GM13976 (cell line): ENCODE measurements around the gene SIK3.

Experiments
- DNase-seq: peaks from one replicate; pipeline ENCODE4 v3.0.0; 2012; ENCODE audit warnings: low spot score
- CTCF ChIP-seq: IDR thresholded peaks from 2 replicates; pipeline ENCODE4 v1.5.1; 2012; ENCODE audit warnings: borderline replicate concordance, mild to moderate bottlenecking; ENCODE audit not compliant: insufficient read depth; ENCODE audit errors: extremely low read depth, missing control alignments, control extremely low read depth
- in situ Hi-C: fragments of 300-500 bp; cut with MboI; formaldehyde crosslinking; loops from one replicate; pipeline ENCODE4 v1.12.0; 2022; ENCODE audit warnings: low sequenced_read_pairs, mixed read lengths, inconsistent platforms; ENCODE audit not compliant: unreplicated experiment

The SIK3 gene

GRCh38 chr11:116843661-116844060 is 254.6 kb downstream of the SIK3 start:
- TF ChIP-seq CTCF, result no peak
- in situ Hi-C loops, result no loop called here
- no peak for DNase-seq

- no peak for DNase-seq
- TF ChIP-seq CTCF, result no peak
- in situ Hi-C loops, result no loop called here
These were observed 255.3 kb downstream of the SIK3 start for GRCh38 chr11:116842909-116843308.

GRCh38 chr11:116842117-116842516 is 256.1 kb downstream of the SIK3 start:
- TF ChIP-seq CTCF, result no peak
- in situ Hi-C loops, result no loop called here

GRCh38 chr11:116840746-116841296 is 257.4 kb downstream of the SIK3 start:
- no peak for TF ChIP-seq CTCF
- in situ Hi-C loops, result no loop called here
- no peak for DNase-seq

More at GRCh38 chr11:116842117-116842516, 256.1 kb downstream of the SIK3 start:
- no peak for DNase-seq

- in situ Hi-C loops, result no loop called here
- no peak for TF ChIP-seq CTCF
- DNase-seq, result no peak
These were observed 257.9 kb downstream of the SIK3 start for GRCh38 chr11:116840224-116840745.

GRCh38 chr11:116838321-116839084 is 259.7 kb downstream of the SIK3 start:
- TF ChIP-seq CTCF, result no peak

More at GRCh38 chr11:116838321-116839084, 259.7 kb downstream of the SIK3 start:
- in situ Hi-C loops, result no loop called here
- no peak for DNase-seq
